HEK293 (cell line): ENCODE measurements around the gene METAP1D.

Source experiments
- CTCF ChIA-PET: fragments of 350-600 bp; formaldehyde crosslinking; extraction: SDS; loops from one replicate; lab custom pipeline; 2021; ENCODE audit warnings: antibody characterized with exemption; lab: Yijun Ruan, JAX
- POLR2A ChIA-PET: fragments of 300-600 bp; formaldehyde crosslinking; extraction: SDS; loops from one replicate; lab custom pipeline; 2020; ENCODE audit warnings: antibody characterized with exemption, inconsistent platforms; lab: Yijun Ruan, JAX
- H3K27ac ChIP-seq: fragments of 200-500 bp; sonication (Bioruptor generic); 2 replicates; pipeline ENCODE4 v1.5.1; 2014; ENCODE audit warnings: low read depth, low read length, control low read depth, inconsistent platforms; ENCODE audit errors: extremely low read depth
- H3K36me3 ChIP-seq, 2 experiments: fragments of 200-500 bp in 1 of 2; sonication (Bioruptor generic) in 1 of 2; 1 replicate in 1 of 2; 2 replicates in 1 of 2; pipeline ENCODE4 v1.5.1; 2014 to 2017; ENCODE audit warnings: inconsistent platforms in 2 of 2, low read length in 2 of 2; ENCODE audit not compliant: control insufficient read depth in 2 of 2, insufficient read depth in 1 of 2
- H3K4me1 ChIP-seq: fragments of 200-500 bp; sonication (Bioruptor generic); 2 replicates; pipeline ENCODE4 v1.5.1; 2014; ENCODE audit warnings: mild to moderate bottlenecking, low read length, inconsistent platforms; ENCODE audit not compliant: control insufficient read depth, insufficient read depth
- H3K4me3 ChIP-seq: 2 replicates; pipeline ENCODE4 v1.5.1; 2011; ENCODE audit warnings: low read depth, mild to moderate bottlenecking, control low read depth, low read length, moderate library complexity
- H3K9me3 ChIP-seq: fragments of 200-500 bp; sonication (Bioruptor generic); 2 replicates; pipeline ENCODE4 v1.5.1; 2014; ENCODE audit warnings: low read depth, low read length, inconsistent platforms; ENCODE audit not compliant: control insufficient read depth, insufficient read depth
- EGR2 ChIP-seq: fragments of 450-650 bp; formaldehyde crosslinking; IDR thresholded peaks from 2 replicates; pipeline ENCODE4 v1.5.1; 2016; ENCODE audit warnings: low read depth, missing biosample characterization, missing genetic modification characterization
- HIC1 ChIP-seq: fragments of 450-650 bp; formaldehyde crosslinking; IDR thresholded peaks from 2 replicates; pipeline ENCODE4 v1.5.1; 2016; ENCODE audit warnings: missing biosample characterization, missing genetic modification characterization
- KLF16 ChIP-seq: fragments of 450-650 bp; formaldehyde crosslinking; IDR thresholded peaks from 2 replicates; pipeline ENCODE4 v1.5.1; 2017; ENCODE audit warnings: missing biosample characterization, missing genetic modification characterization
- MYNN ChIP-seq: fragments of 450-650 bp; formaldehyde crosslinking; IDR thresholded peaks from 2 replicates; pipeline ENCODE4 v1.5.1; 2016; ENCODE audit warnings: missing biosample characterization, missing genetic modification characterization, borderline replicate concordance
- OVOL3 ChIP-seq: fragments of 450-650 bp; formaldehyde crosslinking; IDR thresholded peaks from 2 replicates; pipeline ENCODE4 v1.5.1; 2016; ENCODE audit warnings: missing biosample characterization, missing genetic modification characterization
- YY1 ChIP-seq: fragments of 450-650 bp; formaldehyde crosslinking; IDR thresholded peaks from 2 replicates; pipeline ENCODE4 v1.5.1; 2018; ENCODE audit warnings: missing biosample characterization, missing genetic modification characterization
- ZBTB10 ChIP-seq: fragments of 450-650 bp; formaldehyde crosslinking; IDR thresholded peaks from 2 replicates; pipeline ENCODE4 v1.5.1; 2016; ENCODE audit warnings: missing biosample characterization, missing genetic modification characterization
- ZBTB11 ChIP-seq: fragments of 450-650 bp; formaldehyde crosslinking; conservative IDR thresholded peaks from 2 replicates; pipeline ENCODE4 v1.5.1; 2016; ENCODE audit warnings: low read depth, missing biosample characterization, missing genetic modification characterization
- ZBTB17 ChIP-seq: fragments of 450-650 bp; formaldehyde crosslinking; IDR thresholded peaks from 2 replicates; pipeline ENCODE4 v1.5.1; 2016; ENCODE audit warnings: missing biosample characterization, missing genetic modification characterization
- ZBTB48 ChIP-seq: fragments of 450-650 bp; formaldehyde crosslinking; IDR thresholded peaks from 2 replicates; pipeline ENCODE4 v1.5.1; 2016; ENCODE audit warnings: missing biosample characterization, missing genetic modification characterization
- ZBTB8A ChIP-seq: fragments of 450-650 bp; formaldehyde crosslinking; IDR thresholded peaks from 2 replicates; pipeline ENCODE4 v1.5.1; 2016; ENCODE audit warnings: missing biosample characterization, missing genetic modification characterization
- ZFP37 ChIP-seq: fragments of 450-650 bp; formaldehyde crosslinking; IDR thresholded peaks from 2 replicates; pipeline ENCODE4 v1.5.1; 2016; ENCODE audit warnings: missing biosample characterization, missing genetic modification characterization
- ZNF302 ChIP-seq: fragments of 450-650 bp; formaldehyde crosslinking; IDR thresholded peaks from 2 replicates; pipeline ENCODE4 v1.5.1; 2016; ENCODE audit warnings: missing biosample characterization, missing genetic modification characterization, low read depth
- ZNF335 ChIP-seq: fragments of 450-650 bp; formaldehyde crosslinking; conservative IDR thresholded peaks from 2 replicates; pipeline ENCODE4 v1.5.1; 2016; ENCODE audit warnings: missing biosample characterization, missing genetic modification characterization
- ZNF366 ChIP-seq: fragments of 450-650 bp; formaldehyde crosslinking; conservative IDR thresholded peaks from 2 replicates; pipeline ENCODE4 v1.5.1; 2016; ENCODE audit warnings: missing biosample characterization, missing genetic modification characterization
- ZNF398 ChIP-seq: fragments of 450-650 bp; formaldehyde crosslinking; IDR thresholded peaks from 2 replicates; pipeline ENCODE4 v1.5.1; 2017; ENCODE audit warnings: missing biosample characterization, missing genetic modification characterization
- ZNF449 ChIP-seq: fragments of 450-650 bp; formaldehyde crosslinking; IDR thresholded peaks from 2 replicates; pipeline ENCODE4 v1.5.1; 2017; ENCODE audit warnings: missing biosample characterization, mild to moderate bottlenecking, missing genetic modification characterization, moderate library complexity
- ZNF600 ChIP-seq: fragments of 450-650 bp; formaldehyde crosslinking; IDR thresholded peaks from 2 replicates; pipeline ENCODE4 v1.5.1; 2016; ENCODE audit warnings: missing biosample characterization, missing genetic modification characterization
- ZNF624 ChIP-seq: fragments of 450-650 bp; formaldehyde crosslinking; IDR thresholded peaks from 2 replicates; pipeline ENCODE4 v1.5.1; 2017; ENCODE audit warnings: missing biosample characterization, missing genetic modification characterization
- ZXDB ChIP-seq: fragments of 450-650 bp; formaldehyde crosslinking; IDR thresholded peaks from 2 replicates; pipeline ENCODE4 v1.5.1; 2016; ENCODE audit warnings: missing biosample characterization, missing genetic modification characterization

METAP1D gene

GRCh38 chr2:172084645-172085459 is 85.1 kb downstream of the METAP1D start (continued):
- peak; percentile 34 for TF ChIP-seq ZBTB11 (tag by site-specific recombination)

- POLR2A ChIA-PET = interaction anchor here (0.6 to 7.5 kb wide), 20 partner anchors 9 to 382 kb away, joined by 3 to 147 read pairs (median 6); partner anchors contain the start of genes DLX2, HAT1, METAP1D and SLC25A12
- peak within 1 kb of the TSS; percentile 95 for H3K27ac ChIP-seq
- TF ChIP-seq KLF16 (tag by site-specific recombination) (no peak), ZBTB48 (tag by site-specific recombination) (0 out of 2 replicates have a peak, but pooled peaks have one; percentile 31), ZNF624 (tag by site-specific recombination) (no peak), ZNF335 (peak; percentile 89), ZFP37 (tag by site-specific recombination) (0 out of 2 replicates have a peak, but pooled peaks have one; percentile 35), ZNF302 (tag by site-specific recombination) (no peak), ZBTB8A (tag by site-specific recombination) (peak; percentile 86), EGR2 (tag by site-specific recombination) (peak; percentile 17; the same call in 1 of the 2 replicates), ZNF449 (tag by site-specific recombination) (peak; percentile 82; the same call in 1 of the 2 replicates), ZBTB10 (tag by site-specific recombination) (no peak; the same call in 1 of the 2 replicates), HIC1 (tag by site-specific recombination) (0 out of 2 replicates have a peak, but pooled peaks have one; percentile 47), ZNF366 (tag by site-specific recombination) (peak; percentile 64), ZNF398 (peak; percentile 78), ZXDB (tag by site-specific recombination) (peak; percentile 18; the same call in 1 of the 2 replicates), OVOL3 (no peak), ZNF600 (tag by site-specific recombination) (peak; percentile 93), YY1 (tag by site-specific recombination) (peak; percentile 36; the same call in 1 of the 2 replicates), MYNN (tag by site-specific recombination) (no peak), ZBTB17 (tag by site-specific recombination) (peak; percentile 96)
Measured at GRCh38 chr2:172085460-172086159, 85.9 kb downstream of the METAP1D start, which contains the start of gene DLX1. DLX1 (plus strand) TSS chr2:172085507; CDS start chr2:172085678, 171 bp downstream.

More at GRCh38 chr2:172085460-172086159, 85.9 kb downstream of the METAP1D start, which contains the start of gene DLX1:
- H3K36me3 ChIP-seq = peaks cover 0 to 28% of the 10 kb centered on the region in 2 experiments; a peak in 1 of 3 replicates
- H3K4me1 ChIP-seq = no peaks in the 10 kb centered on the region; the same call in 1 of the 2 replicates
- CTCF ChIA-PET = interaction anchor here (0.6 to 1.4 kb wide), 4 partner anchors 10 to 302 kb away, joined by 3 to 9 read pairs (median 4); partner anchors contain the start of gene DLX2
- no peaks in the 10 kb centered on the region for H3K9me3 ChIP-seq
- peak within 1 kb of the TSS; percentile 58 for H3K4me3 ChIP-seq
